Caco-2 (cell line): Measurements from ENCODE around the gene TANGO2. TPM values are rescaled to one million over a fixed set of nuclear protein-coding genes. Genes with fewer than 3 reads are reported as not detected.

Experiments used
- BruUV-seq: library from RNA; stranded (reverse); fragments of 400-500 nt; replicated peaks from 2 replicates; lab custom pipeline; 2021; lab: Mats Ljungman, UMichigan
- CTCF ChIA-PET: fragments of 300-600 bp; sonication (Branson Sonifier 250); formaldehyde crosslinking; loops from one replicate; lab custom pipeline; 2022; ENCODE audit warnings: antibody characterized with exemption; lab: Charles Lee
- POLR2A ChIA-PET: fragments of 300-600 bp; sonication (Branson Sonifier 250); formaldehyde crosslinking; loops from one replicate; lab custom pipeline; 2022; ENCODE audit warnings: antibody characterized with exemption; lab: Charles Lee
- DNase-seq, 2 experiments: peaks; one replicate each; pipeline versions ENCODE4 v3.0.0 to v3.0.0-alpha.2; 2020 to 2022
- H3K27me3 ChIP-seq: replicated peaks from 2 replicates; pipeline ENCODE4 v1.6.0; 2011; ENCODE audit warnings: low read length; ENCODE audit not compliant: control insufficient read depth, insufficient read depth
- H3K36me3 ChIP-seq: 2 replicates; pipeline ENCODE4 v1.5.1; 2011; ENCODE audit warnings: low read length; ENCODE audit not compliant: control insufficient read depth, insufficient read depth
- H3K4me1 ChIP-seq: fragments of 250-450 bp; sonication (Bioruptor Pico); 2 replicates; pipeline ENCODE4 v1.5.1; 2020; ENCODE audit warnings: mild to moderate bottlenecking
- H3K4me3 ChIP-seq: 2 replicates; pipeline ENCODE4 v1.5.1; 2011; ENCODE audit warnings: low read depth, mild to moderate bottlenecking, control low read depth, low read length
- H3K9me3 ChIP-seq: fragments of 250-450 bp; sonication (Bioruptor Pico); 2 replicates; pipeline ENCODE4 v1.5.1; 2020; ENCODE audit warnings: mild to moderate bottlenecking, moderate library complexity
- H3K27ac Mint-ChIP-seq: one replicate; pipeline ENCODE4 v1.8.0; 2022; ENCODE audit warnings: mixed read lengths; ENCODE audit not compliant: unreplicated experiment
- H3K27me3 Mint-ChIP-seq: one replicate; pipeline ENCODE4 v1.8.0; 2022; ENCODE audit warnings: mixed read lengths; ENCODE audit not compliant: insufficient read depth, unreplicated experiment
- H3K36me3 Mint-ChIP-seq: one replicate; pipeline ENCODE4 v1.8.0; 2022; ENCODE audit warnings: mild to moderate bottlenecking, mixed read lengths; ENCODE audit not compliant: insufficient read depth, unreplicated experiment
- H3K4me1 Mint-ChIP-seq: one replicate; pipeline ENCODE4 v1.8.0; 2022; ENCODE audit warnings: low read depth, mixed read lengths; ENCODE audit not compliant: unreplicated experiment
- H3K4me3 Mint-ChIP-seq: one replicate; pipeline ENCODE4 v1.8.0; 2022; ENCODE audit warnings: mild to moderate bottlenecking, moderate library complexity, mixed read lengths; ENCODE audit not compliant: unreplicated experiment
- H3K9me3 Mint-ChIP-seq: one replicate; pipeline ENCODE4 v1.8.0; 2022; ENCODE audit warnings: mixed read lengths; ENCODE audit not compliant: unreplicated experiment
- intact Hi-C: fragments of 100-400 bp; cut with micrococcal nuclease; formaldehyde crosslinking; loops from one replicate; pipeline ENCODE4 v1.10.0; 2022; ENCODE audit not compliant: unreplicated experiment
- total RNA-seq: library from RNA; stranded (reverse); gene quantifications from 2 replicates; pipeline ENCODE4 v1.2.3, GENCODE V29; 2022
- TF ChIP-seq, protein P1 (sequence below), 2 experiments: fragments of 200-600 bp in 1 of 2; IDR thresholded peaks; 1 replicate in 1 of 2; 2 replicates in 1 of 2; pipeline versions ENCODE4 v1.5.1 to v1.8.0; 2011 to 2022; ENCODE audit warnings: antibody characterized with exemption in 1 of 2, control low read depth in 1 of 2, inconsistent platforms in 1 of 2, low read depth in 1 of 2, low read length in 1 of 2, mild to moderate bottlenecking in 1 of 2, moderate library complexity in 1 of 2; ENCODE audit not compliant: insufficient read depth in 1 of 2, severe bottlenecking in 1 of 2, unreplicated experiment in 1 of 2

Gene TANGO2
- total RNA-seq, 1 experiment from 2014 or later, result 26.6 TPM

DNA sequence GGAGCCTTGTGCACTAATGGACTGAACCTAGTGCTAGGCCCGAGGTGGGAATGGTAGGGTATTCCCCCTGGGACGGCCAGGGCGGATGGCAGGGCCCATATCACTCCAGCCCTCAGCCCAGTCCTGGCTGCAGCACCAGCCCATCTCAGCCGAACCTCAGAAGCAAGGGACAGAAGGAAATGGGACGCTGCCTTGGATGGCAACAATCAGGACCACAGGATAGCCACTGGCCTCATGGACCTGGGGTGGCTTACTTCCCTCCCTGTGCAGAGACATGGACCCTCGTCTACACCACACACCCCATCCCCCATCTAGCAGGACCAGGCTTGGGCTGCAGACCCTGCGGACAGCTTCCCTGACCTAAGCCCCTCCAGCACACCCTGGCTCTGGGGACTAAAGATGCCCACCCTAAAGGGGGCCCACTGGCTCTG, 28.4 kb upstream of the TANGO2 start:
- no peak overlapping the region for H3K4me3 ChIP-seq
- TF ChIP-seq, protein P1, sequence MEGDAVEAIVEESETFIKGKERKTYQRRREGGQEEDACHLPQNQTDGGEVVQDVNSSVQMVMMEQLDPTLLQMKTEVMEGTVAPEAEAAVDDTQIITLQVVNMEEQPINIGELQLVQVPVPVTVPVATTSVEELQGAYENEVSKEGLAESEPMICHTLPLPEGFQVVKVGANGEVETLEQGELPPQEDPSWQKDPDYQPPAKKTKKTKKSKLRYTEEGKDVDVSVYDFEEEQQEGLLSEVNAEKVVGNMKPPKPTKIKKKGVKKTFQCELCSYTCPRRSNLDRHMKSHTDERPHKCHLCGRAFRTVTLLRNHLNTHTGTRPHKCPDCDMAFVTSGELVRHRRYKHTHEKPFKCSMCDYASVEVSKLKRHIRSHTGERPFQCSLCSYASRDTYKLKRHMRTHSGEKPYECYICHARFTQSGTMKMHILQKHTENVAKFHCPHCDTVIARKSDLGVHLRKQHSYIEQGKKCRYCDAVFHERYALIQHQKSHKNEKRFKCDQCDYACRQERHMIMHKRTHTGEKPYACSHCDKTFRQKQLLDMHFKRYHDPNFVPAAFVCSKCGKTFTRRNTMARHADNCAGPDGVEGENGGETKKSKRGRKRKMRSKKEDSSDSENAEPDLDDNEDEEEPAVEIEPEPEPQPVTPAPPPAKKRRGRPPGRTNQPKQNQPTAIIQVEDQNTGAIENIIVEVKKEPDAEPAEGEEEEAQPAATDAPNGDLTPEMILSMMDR (IDR thresholded peaks at IDR 0.05; ENCODE audit: insufficient read depth in 1 of 2, low read depth in 1 of 2, low read length in 1 of 2, severe bottlenecking in 1 of 2, unreplicated experiment in 1 of 2), result no peak
- DNase-seq, result no peak
- no peaks in the 10 kb centered on the region for H3K36me3 Mint-ChIP-seq
- no peaks in the 10 kb centered on the region for H3K4me1 ChIP-seq
- CTCF ChIA-PET, result no interaction called here
- no peaks in the 10 kb centered on the region for H3K27me3 ChIP-seq
- intact Hi-C loops, result no loop called here
- no peaks in the 10 kb centered on the region for H3K27me3 Mint-ChIP-seq
- BruUV-seq, result no TSS peak
- no peak overlapping the region for H3K4me3 Mint-ChIP-seq
- no peaks in the 10 kb centered on the region for H3K9me3 Mint-ChIP-seq
- POLR2A ChIA-PET, result no interaction called here
- H3K4me1 Mint-ChIP-seq, result no peaks in the 10 kb centered on the region
- no peaks in the 10 kb centered on the region for H3K36me3 ChIP-seq
- no peaks in the 10 kb centered on the region for H3K9me3 ChIP-seq
- no peak overlapping the region for H3K27ac Mint-ChIP-seq

DNA sequence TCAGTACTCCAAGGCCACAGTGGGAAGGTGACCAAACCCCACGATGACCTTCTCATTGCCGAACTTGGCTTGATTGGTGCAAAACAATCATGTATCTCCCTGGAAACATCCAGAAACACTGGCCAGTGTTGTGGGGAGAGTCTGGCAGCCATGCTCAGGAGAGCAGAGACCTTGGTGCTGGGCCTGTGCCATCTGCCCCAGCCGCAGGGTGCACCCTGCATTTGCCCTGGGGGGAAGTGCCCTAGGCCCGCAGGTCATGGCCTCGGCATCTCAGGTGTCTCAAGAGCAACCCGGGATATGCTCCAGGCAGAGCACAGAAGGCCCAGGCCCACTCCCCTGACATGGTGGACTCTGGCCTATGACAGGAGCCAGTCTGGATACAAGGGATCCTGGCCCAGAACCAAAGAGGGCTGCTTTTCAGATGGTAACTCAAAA, 28.0 kb upstream of the TANGO2 start:
- BruUV-seq, result no TSS peak
- Mint-ChIP-seq H3K4me1 (no peaks in the 10 kb centered on the region), H3K36me3 (no peaks in the 10 kb centered on the region), H3K4me3 (no peak overlapping the region), H3K9me3 (no peaks in the 10 kb centered on the region), H3K27me3 (no peaks in the 10 kb centered on the region), H3K27ac (no peak overlapping the region)
- DNase-seq, result no peak
- H3K9me3 ChIP-seq, result no peaks in the 10 kb centered on the region
- H3K27me3 ChIP-seq, result no peaks in the 10 kb centered on the region
- no peak overlapping the region for H3K4me3 ChIP-seq
- intact Hi-C loops, result no loop called here
- TF ChIP-seq, protein P1 (IDR thresholded peaks at IDR 0.05; ENCODE audit: insufficient read depth in 1 of 2, low read depth in 1 of 2, low read length in 1 of 2, severe bottlenecking in 1 of 2, unreplicated experiment in 1 of 2), result no peak
- CTCF ChIA-PET, result no interaction called here
- H3K36me3 ChIP-seq, result no peaks in the 10 kb centered on the region
- H3K4me1 ChIP-seq, result no peaks in the 10 kb centered on the region
- POLR2A ChIA-PET, result no interaction called here

DNA sequence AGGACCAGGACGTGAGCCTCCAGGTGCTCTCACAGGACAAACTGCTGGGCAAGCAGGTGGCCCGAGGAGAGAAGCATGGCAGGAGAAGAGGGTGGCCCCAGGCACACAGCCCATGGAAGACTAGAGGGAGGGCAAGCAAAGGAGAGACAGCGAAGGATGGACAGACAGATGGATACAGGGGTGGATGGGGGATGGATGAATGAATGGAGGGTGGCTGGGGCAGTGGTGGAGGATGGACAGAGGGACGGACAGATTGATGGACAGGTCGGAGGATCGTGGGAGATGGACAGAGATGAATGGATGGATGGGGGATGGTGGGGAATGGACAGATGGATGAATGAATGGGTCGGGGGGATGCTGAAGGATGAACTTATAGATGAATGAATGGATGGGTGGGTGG, 27.0 kb upstream of the TANGO2 start:
- TF ChIP-seq, protein P1 (IDR thresholded peaks at IDR 0.05; ENCODE audit: insufficient read depth in 1 of 2, low read depth in 1 of 2, low read length in 1 of 2, severe bottlenecking in 1 of 2, unreplicated experiment in 1 of 2), result no peak
- POLR2A ChIA-PET, result no interaction called here
- BruUV-seq, result no TSS peak
- H3K36me3 Mint-ChIP-seq, result no peaks in the 10 kb centered on the region
- Histone ChIP-seq H3K4me3 (no peak overlapping the region), H3K9me3 (no peaks in the 10 kb centered on the region), H3K4me1 (no peaks in the 10 kb centered on the region), H3K36me3 (no peaks in the 10 kb centered on the region), H3K27me3 (no peaks in the 10 kb centered on the region)
- no peaks in the 10 kb centered on the region for H3K27me3 Mint-ChIP-seq
- H3K27ac Mint-ChIP-seq, result no peak overlapping the region
- no peak overlapping the region for H3K4me3 Mint-ChIP-seq
- CTCF ChIA-PET, result no interaction called here
- intact Hi-C loops, result no loop called here
- no peaks in the 10 kb centered on the region for H3K4me1 Mint-ChIP-seq
- no peak for DNase-seq
- no peaks in the 10 kb centered on the region for H3K9me3 Mint-ChIP-seq
